ENCODE data around the gene PDP2.
A peak's percentile ranks its signal among the peaks of the same experiment; 100 is the strongest.

PDP2 gene

DNA sequence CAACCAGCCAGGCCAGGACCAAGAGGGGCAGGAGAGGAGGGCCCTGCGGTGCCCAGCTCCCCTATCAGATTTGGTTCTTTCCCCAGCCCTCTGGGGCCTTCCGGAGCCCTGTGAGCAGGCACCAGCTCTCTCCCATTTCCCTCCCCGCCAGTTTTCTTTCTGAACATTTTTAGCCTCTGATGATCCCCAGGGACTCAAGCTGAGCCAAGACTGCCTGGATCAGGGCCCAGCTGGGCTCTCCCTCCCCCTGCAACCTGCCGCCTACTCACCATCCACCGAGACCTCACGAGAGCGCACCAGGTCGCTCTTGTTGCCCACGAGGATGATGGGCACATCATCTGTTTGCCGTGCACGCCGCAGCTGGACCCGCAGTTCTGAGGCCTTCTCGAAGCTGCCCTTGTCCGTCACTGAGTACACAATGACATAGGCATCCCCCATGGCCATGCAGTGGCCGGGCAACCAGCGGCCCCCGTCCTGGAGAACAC is 43.0 kb downstream of the PDP2 start:
- Histone ChIP-seq H3K9ac (ENCODE audit: low read length) (no peak overlapping the region), H3K79me2 (ENCODE audit: insufficient read depth, low read length) (no peaks in the 10 kb centered on the region), H3K27ac (ENCODE audit: low read depth, low read length, poor library complexity, severe bottlenecking) (no peak overlapping the region), H3K27me3 (ENCODE audit: insufficient read depth, low read length) (0 out of 2 replicates have a peak, but pooled peaks cover 4% of the 10 kb centered on the region), H3F3A (ENCODE audit: insufficient read depth, low read length) (no peaks in the 10 kb centered on the region), H3K4me2 (ENCODE audit: low read length) (no peak overlapping the region), H2AFZ (ENCODE audit: low read length) (no peak overlapping the region), H3K4me1 (ENCODE audit: insufficient read depth, low read length, severe bottlenecking) (peaks cover 10% of the 10 kb centered on the region), H3K9me2 (ENCODE audit: low read depth, low read length) (no peaks in the 10 kb centered on the region), H3K4me3 (ENCODE audit: low read depth, low read length, poor library complexity, severe bottlenecking) (no peak overlapping the region), H3K36me3 (ENCODE audit: insufficient read depth, low read length) (no peaks in the 10 kb centered on the region), H4K20me1 (ENCODE audit: insufficient read depth, low read length) (no peaks in the 10 kb centered on the region), H3K9me3 (ENCODE audit: low read length) (no peaks in the 10 kb centered on the region)
- no peak for TF ChIP-seq EZH2 (IDR thresholded peaks at IDR 0.05; ENCODE audit: borderline replicate concordance, low read length)
- TF ChIP-seq, protein P1, sequence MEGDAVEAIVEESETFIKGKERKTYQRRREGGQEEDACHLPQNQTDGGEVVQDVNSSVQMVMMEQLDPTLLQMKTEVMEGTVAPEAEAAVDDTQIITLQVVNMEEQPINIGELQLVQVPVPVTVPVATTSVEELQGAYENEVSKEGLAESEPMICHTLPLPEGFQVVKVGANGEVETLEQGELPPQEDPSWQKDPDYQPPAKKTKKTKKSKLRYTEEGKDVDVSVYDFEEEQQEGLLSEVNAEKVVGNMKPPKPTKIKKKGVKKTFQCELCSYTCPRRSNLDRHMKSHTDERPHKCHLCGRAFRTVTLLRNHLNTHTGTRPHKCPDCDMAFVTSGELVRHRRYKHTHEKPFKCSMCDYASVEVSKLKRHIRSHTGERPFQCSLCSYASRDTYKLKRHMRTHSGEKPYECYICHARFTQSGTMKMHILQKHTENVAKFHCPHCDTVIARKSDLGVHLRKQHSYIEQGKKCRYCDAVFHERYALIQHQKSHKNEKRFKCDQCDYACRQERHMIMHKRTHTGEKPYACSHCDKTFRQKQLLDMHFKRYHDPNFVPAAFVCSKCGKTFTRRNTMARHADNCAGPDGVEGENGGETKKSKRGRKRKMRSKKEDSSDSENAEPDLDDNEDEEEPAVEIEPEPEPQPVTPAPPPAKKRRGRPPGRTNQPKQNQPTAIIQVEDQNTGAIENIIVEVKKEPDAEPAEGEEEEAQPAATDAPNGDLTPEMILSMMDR (IDR thresholded peaks at IDR 0.05; ENCODE audit: low read length), result no peak

DNA sequence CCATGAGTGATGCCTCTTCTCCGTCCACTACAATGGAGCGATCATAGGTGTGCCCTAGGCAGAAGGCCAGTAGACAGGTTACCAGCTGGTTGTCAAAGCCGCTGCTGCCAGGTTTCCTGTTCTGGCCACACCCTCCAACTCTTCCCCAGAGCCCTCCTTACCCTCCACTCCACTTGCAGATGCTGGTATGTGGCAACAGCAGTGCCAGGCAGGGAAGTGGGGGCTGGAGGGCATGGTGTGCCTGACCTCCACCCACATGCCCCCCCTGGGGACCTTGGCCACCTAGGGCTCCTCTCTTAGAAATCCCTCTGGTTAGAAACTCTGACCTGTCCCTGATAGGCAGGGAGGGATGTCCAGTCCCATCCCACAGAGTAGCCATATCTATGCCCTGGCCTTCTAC is 43.6 kb downstream of the PDP2 start:
- no peaks in the 10 kb centered on the region for H3K9me2 ChIP-seq (ENCODE audit: low read depth, low read length)
- no peak overlapping the region for H3K27ac ChIP-seq (ENCODE audit: low read depth, low read length, poor library complexity, severe bottlenecking)

DNA sequence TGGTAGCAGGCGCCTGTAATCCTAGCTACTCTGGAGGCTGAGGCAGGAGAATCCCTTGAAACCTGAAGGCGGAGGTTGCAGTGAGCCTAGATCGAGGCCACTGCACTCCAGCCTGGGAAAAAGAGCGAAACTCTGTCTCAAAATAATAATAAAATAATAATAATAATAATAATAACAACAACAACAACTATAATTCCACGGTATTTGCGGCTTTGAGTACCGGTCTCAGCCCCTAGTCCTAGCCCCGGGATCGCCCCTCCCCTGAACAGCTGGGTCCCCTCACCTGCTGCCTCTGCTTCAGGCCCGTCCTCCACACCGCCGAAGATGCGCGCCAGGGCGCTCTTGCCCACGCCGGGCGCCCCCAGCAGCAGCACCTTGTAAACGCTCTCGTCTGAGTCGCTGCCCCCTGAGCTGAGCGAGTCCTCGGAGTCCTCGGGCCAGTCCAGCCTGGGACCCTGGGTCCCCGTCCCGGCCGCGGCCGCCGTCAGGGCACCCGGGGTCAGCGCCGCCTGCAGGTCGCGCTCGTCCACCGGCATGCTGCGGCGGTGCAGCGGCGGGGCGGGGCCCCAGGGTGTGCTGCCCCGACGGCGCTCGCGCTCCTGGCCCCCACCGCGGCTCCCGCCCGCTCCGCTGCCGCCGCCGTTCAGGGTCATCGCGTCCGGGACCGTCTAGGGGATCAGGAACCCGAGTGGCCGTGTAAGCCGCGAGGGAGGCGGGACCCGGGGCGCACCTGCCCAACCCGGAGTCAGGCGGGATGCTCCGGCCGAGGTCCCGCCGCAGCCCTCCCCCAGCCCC is 44.4 kb downstream of the PDP2 start:
- Histone ChIP-seq H3K4me1 (ENCODE audit: insufficient read depth, low read length, severe bottlenecking) (peaks cover 10% of the 10 kb centered on the region), H2AFZ (ENCODE audit: low read length) (no peak overlapping the region), H3K4me2 (ENCODE audit: low read length) (peak overlapping the region; percentile 46), H3K9ac (ENCODE audit: low read length) (no peak overlapping the region), H3K27me3 (ENCODE audit: insufficient read depth, low read length) (0 out of 2 replicates have a peak, but pooled peaks cover 4% of the 10 kb centered on the region), H3F3A (ENCODE audit: insufficient read depth, low read length) (no peaks in the 10 kb centered on the region), H3K36me3 (ENCODE audit: insufficient read depth, low read length) (no peaks in the 10 kb centered on the region), H3K9me3 (ENCODE audit: low read length) (no peaks in the 10 kb centered on the region), H3K27ac (ENCODE audit: low read depth, low read length, poor library complexity, severe bottlenecking) (no peak overlapping the region), H3K4me3 (ENCODE audit: low read depth, low read length, poor library complexity, severe bottlenecking) (peak overlapping the region; percentile 36), H3K79me2 (ENCODE audit: insufficient read depth, low read length) (no peaks in the 10 kb centered on the region), H4K20me1 (ENCODE audit: insufficient read depth, low read length) (no peaks in the 10 kb centered on the region), H3K9me2 (ENCODE audit: low read depth, low read length) (no peaks in the 10 kb centered on the region)
- no peak for TF ChIP-seq EZH2 (IDR thresholded peaks at IDR 0.05; ENCODE audit: borderline replicate concordance, low read length)
- TF ChIP-seq, protein P1 (IDR thresholded peaks at IDR 0.05; ENCODE audit: low read length), result peak; percentile 37

More for the DNA sequence above, 43.6 kb downstream of the PDP2 start:
- H3F3A ChIP-seq (ENCODE audit: insufficient read depth, low read length), result no peaks in the 10 kb centered on the region
- H3K4me2 ChIP-seq (ENCODE audit: low read length), result no peak overlapping the region
- no peak overlapping the region for H3K4me3 ChIP-seq (ENCODE audit: low read depth, low read length, poor library complexity, severe bottlenecking)
- no peaks in the 10 kb centered on the region for H4K20me1 ChIP-seq (ENCODE audit: insufficient read depth, low read length)
- no peak overlapping the region for H2AFZ ChIP-seq (ENCODE audit: low read length)
- H3K27me3 ChIP-seq (ENCODE audit: insufficient read depth, low read length), result 0 out of 2 replicates have a peak, but pooled peaks cover 4% of the 10 kb centered on the region
- peaks cover 10% of the 10 kb centered on the region for H3K4me1 ChIP-seq (ENCODE audit: insufficient read depth, low read length, severe bottlenecking)
- TF ChIP-seq EZH2 (IDR thresholded peaks at IDR 0.05; ENCODE audit: borderline replicate concordance, low read length), result no peak
- TF ChIP-seq, protein P1 (IDR thresholded peaks at IDR 0.05; ENCODE audit: low read length), result no peak
- H3K79me2 ChIP-seq (ENCODE audit: insufficient read depth, low read length), result no peaks in the 10 kb centered on the region
- H3K9me3 ChIP-seq (ENCODE audit: low read length), result no peaks in the 10 kb centered on the region
- no peak overlapping the region for H3K9ac ChIP-seq (ENCODE audit: low read length)
- H3K36me3 ChIP-seq (ENCODE audit: insufficient read depth, low read length), result no peaks in the 10 kb centered on the region

All from OCI-LY1 (cell line).